ENCODE measurements around the gene RAB11FIP3. TPM values are rescaled to one million over a fixed set of nuclear protein-coding genes. Genes with fewer than 3 reads are reported as not detected.

Gene RAB11FIP3
- total and polyA plus RNA-seq, 10 of the 15 experiments (the other 5 are each of a cell fraction or from before 2014, with no cell fraction given), result 1.2 to 27.3 (median 7.7) TPM

DNA sequence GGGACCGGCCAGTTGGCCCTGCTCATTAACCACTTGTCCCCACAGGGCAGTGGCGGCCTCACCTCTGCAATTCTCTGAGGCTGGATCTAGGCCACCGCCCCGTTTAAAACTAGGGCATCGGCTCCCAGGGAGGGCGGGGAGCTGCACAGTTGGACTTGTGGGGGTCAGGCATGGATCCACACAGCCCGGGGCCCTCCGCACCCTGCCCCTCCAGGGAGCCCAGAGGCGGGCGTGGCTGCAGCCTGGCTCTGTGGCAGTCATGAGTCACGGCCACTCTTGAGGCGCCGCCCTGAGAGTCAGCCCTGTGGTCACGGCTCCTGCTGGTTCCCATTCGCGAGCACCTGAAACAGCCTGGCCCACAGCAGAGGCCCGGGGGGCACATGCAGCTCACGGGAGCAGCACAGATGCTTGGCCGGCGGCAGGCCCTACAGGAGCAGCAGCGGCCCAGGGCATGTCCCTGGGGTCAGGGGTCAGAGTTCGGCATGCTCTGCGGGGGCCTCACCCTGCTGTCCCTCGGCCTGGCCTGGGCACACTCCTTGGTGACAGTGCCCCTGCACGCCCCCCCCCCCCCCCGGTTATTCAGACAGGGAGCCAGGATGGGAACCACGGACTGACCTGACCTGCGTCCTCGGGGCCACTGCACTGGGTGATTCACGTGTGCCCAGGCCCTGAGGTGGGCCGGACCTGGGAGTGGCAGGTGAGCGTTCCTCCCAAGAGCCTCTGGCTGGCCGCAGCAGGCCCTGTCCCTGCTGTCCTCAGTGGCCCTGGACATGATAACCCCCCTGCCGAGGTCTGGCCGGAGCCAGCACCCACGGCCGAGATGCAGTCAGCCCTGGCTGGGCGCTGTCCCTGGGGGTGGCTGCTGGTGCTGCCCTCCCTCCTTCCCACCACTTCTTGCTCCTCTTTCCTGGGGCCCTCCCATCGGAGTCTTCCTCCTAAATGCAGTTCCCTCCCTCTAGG lies 110.3 kb downstream of the RAB11FIP3 start:
- BruUV-seq (replicated peaks), result no TSS peak
- no peak overlapping the region for H3K27ac ChIP-seq (ENCODE audit: control insufficient read depth, insufficient read depth)
- TF ChIP-seq SMARCA5 (IDR thresholded peaks at IDR 0.05) (no peak), SUZ12 (IDR thresholded peaks at IDR 0.05; ENCODE audit: unreplicated experiment) (no peak), POLR2AphosphoS2 (IDR thresholded peaks at IDR 0.05; ENCODE audit: low read depth, low read length) (no peak), REST (IDR thresholded peaks at IDR 0.05; ENCODE audit: low read depth, low read length) (no peak), CEBPZ (IDR thresholded peaks at IDR 0.05; ENCODE audit: low read depth, low read length) (no peak), CHD4 (IDR thresholded peaks at IDR 0.05) (no peak), ZNF24 (IDR thresholded peaks at IDR 0.05) (no peak), BRCA1 (IDR thresholded peaks at IDR 0.05; ENCODE audit: low read depth, low read length) (no peak), EED (IDR thresholded peaks at IDR 0.05; ENCODE audit: low read depth) (no peak)
- H3K36me3 ChIP-seq (ENCODE audit: control insufficient read depth in 2 of 2, insufficient read depth in 2 of 2, low read length in 1 of 2), result peaks cover 0 to 28% of the 10 kb centered on the region in 2 experiments; a peak in 3 of 4 replicates
- FAIRE-seq, result no peak
- no peaks in the 10 kb centered on the region for H4K20me1 ChIP-seq (ENCODE audit: control insufficient read depth, insufficient read depth)
- peaks cover 15% of the 10 kb centered on the region for H3K79me2 ChIP-seq (ENCODE audit: control insufficient read depth, insufficient read depth, low read length)
- ATAC-seq, result no peak
- ChIA-PET RAD21 (ENCODE audit: unreplicated experiment) (no interaction called here), POLR2A (no interaction called here), SMC1A (ENCODE audit: uncharacterized antibody, unreplicated experiment) (no interaction called here), CTCF (no interaction called here)
- H3K27me3 ChIP-seq (replicated peaks in 1 of 2; ENCODE audit: control insufficient read depth in 2 of 2, insufficient read depth in 2 of 2, low read length in 1 of 2), result no peaks in the 10 kb centered on the region
- no peaks in the 10 kb centered on the region for H3K9me3 ChIP-seq (replicated peaks; ENCODE audit: control insufficient read depth, insufficient read depth, low read length)
- 94% methylated on average over 36 of the region's 39 CpGs for WGBS (ENCODE audit: insufficient coverage, insufficient replicate concordance, low lambda C conversion rate, missing lambda C conversion rate)
- H3K9ac ChIP-seq (ENCODE audit: control insufficient read depth, insufficient read depth, low read length), result no peak overlapping the region
- H3K4me2 ChIP-seq (ENCODE audit: control insufficient read depth, insufficient read depth), result no peak overlapping the region
- H2AFZ ChIP-seq (ENCODE audit: control insufficient read depth, low read depth, low read length), result no peak overlapping the region
- in situ Hi-C loops (cut with MboI) (no loop called here), intact Hi-C loops (cut with micrococcal nuclease; ENCODE audit: unreplicated experiment) (no loop called here)
- no peak for DNase-seq (ENCODE audit: low read depth, low spot score)
- no peak overlapping the region for H3K4me3 ChIP-seq
- no peaks in the 10 kb centered on the region for H3K4me1 ChIP-seq (ENCODE audit: control insufficient read depth, insufficient read depth, low read length)
